Suprapubic skin (tissue), 4 donors: Measurements from ENCODE around the gene COL23A1.

Experiments
- CTCF ChIP-seq, 2 donors: fragments of 200-600 bp in 1 of 2; fragments of 450-650 bp in 1 of 2; sonication (generic) in 1 of 2; IDR thresholded peaks; one replicate each; pipeline ENCODE4 v1.5.1; 2016 to 2019; ENCODE audit warnings: antibody characterized with exemption in 2 of 2, mild to moderate bottlenecking in 1 of 2, moderate library complexity in 1 of 2
- EP300 ChIP-seq: sonication (generic); formaldehyde crosslinking; IDR thresholded peaks from one replicate; pipeline ENCODE4 v1.6.1; 2017; ENCODE audit warnings: antibody characterized with exemption
- POLR2A ChIP-seq, 2 donors: fragments of 450-650 bp; IDR thresholded peaks; one replicate each; pipeline ENCODE4 v1.6.1; 2017; ENCODE audit warnings: antibody characterized with exemption in 2 of 2, mild to moderate bottlenecking in 2 of 2, moderate library complexity in 2 of 2
- POLR2AphosphoS5 ChIP-seq, 3 donors: sonication (generic); formaldehyde crosslinking; IDR thresholded peaks; one replicate each; pipeline ENCODE4 v1.6.1; 2017; ENCODE audit warnings: antibody characterized with exemption in 3 of 3

- TF ChIP-seq CTCF (IDR thresholded peaks at IDR 0.05) (no peak), POLR2A (IDR thresholded peaks at IDR 0.05) (no peak), POLR2AphosphoS5 (IDR thresholded peaks at IDR 0.05) (no peak), EP300 (no peak)
Observed at GRCh38 chr5:178378527-178379484, 211.4 kb downstream of the COL23A1 start.
